NCI-H526 (cell line): ENCODE measurements around the gene ANKLE1.
"Not testable (repeated sequence)": the region's sequence is repeated elsewhere in the genome, so short reads cannot be mapped to it uniquely, and the experiment has no call there.

Source experiments
- DNase-seq, 2 experiments: peaks; one replicate each; lab custom pipeline; 2025; lab: John Stamatoyannopoulos, UW

Gene ANKLE1

DNA sequence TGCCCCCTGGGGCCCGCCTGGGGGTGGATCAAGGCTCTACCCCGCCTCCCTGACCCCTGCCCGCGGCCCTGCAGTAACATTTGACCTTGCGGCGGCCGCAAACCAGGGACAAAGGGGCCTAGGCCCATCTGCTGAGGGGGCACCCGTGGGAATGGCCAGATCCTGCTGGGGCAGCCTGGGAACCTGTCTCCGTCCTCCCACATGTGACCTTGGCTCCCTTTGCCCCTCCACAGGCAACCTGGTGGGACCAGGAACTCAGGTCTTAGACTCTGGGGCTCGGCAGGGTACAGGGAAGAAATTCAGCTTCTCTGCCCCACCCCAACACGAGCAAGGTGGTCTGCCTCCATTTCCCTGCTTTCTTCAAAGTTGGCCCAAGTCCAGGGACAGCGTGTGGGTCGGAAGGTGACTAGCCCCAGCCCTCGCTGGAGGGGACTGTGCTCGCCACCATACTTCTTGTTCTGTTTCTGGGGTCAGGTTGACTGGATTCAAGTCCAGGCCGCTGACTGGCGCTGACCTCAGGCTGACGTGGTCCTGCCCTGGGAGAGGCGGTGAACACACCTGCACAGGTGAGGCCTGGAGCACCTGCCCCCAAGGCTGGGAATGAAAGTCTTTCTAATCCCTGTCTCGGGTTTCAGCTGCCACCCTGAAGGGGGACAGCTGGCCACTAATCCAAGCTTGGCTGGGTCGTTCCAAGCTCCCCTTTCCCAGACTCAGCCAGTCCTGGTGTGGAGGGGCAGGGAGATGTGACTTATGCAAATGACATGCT, 33.5 kb upstream of the ANKLE1 start:
- peak; percentile 39 to 69 for DNase-seq

DNA sequence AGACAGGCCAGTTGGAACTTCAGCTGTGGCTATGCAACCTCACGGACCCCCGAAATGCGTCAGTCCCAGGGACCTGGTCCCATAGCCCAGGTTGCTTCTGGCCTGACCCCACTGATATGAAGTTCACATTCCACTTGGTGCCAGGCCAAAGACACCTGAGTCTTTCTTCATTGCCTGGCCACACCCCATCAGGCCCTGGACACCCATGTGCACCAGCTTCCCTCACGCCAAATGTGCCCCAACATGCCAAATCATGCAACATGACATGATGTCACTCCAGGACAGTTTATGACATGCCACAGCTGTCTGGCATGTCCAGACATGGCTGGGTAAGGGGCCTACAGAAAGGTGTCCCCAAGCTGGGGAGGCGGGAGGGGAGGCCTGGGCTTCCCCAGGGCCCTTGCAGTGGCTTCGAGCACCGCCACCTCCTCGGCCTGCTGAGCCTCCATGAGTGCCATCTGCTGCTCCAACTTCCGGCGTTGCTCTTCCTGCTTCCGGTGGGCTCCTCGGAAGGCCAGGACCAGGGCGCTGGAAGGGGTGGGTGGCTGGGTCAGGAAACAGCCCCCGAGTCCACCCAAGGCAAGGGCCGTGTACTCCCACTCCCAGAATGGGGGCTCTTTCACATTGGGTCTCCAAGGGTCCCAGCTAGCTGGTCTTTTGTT, 31.7 kb upstream of the ANKLE1 start:
- no peak for DNase-seq

DNA sequence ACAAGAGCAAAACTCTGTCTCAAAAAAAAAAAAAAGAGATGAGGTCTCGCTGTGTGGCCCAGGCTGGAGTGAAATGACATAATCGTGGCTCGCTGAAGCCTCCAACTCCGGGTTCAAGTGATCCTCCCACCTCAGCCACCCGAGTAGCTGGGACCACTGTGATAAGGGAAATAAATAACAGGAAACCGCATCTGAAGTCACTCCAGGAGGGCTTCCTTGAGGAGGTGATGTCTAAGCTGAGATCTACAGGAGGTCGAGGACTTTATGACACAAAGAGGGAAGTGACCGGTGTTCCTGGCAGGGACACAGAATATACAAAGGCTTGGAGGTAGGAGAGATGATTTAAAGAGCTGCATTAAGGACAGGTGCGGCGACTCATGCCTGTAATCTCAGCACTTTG, 27.1 kb upstream of the ANKLE1 start:
- no peak for DNase-seq

DNA sequence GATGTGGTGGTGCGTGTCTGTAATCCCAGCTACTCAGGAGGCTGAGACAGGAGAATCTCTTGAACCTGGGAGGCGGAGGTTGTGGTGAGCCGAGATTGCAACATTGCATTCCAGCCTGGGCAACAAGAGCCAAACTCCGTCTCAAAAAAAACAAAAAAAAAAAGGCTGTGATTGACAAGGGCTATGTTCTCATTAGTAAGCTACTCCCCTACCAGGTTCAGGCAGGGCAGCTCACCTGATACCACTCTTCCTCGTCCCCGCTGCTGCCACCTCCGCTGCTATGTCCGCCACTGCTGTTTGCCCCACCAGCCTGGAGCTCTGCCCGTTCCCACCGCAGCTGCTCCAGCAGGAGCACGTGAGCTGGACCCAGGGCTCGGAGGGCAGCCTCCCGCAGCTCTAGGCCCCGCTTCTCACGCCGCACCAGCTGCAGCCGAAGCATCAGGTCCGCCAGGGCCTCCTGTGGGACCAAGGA, 26.5 kb upstream of the ANKLE1 start:
- DNase-seq = no peak

DNA sequence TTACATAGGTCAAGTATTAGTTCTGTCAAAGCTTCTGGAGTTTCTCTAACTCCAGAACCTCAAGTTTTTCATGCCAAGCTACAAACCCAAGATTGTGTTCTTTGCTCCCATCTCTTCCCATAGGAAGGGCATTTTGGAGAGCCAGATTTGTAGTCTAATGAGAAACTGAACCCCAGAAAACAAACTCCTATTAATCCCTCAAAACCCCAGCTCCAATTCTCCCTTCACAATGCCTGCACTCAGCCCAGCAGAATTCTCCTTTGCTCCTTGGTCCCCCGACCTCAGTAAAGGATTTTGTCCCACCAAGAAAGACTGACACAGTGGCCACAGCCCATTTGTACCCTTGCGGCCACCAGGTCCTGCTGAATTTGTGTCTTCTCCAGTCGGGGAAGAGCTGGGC, 25.6 kb upstream of the ANKLE1 start:
- DNase-seq = no peak

DNA sequence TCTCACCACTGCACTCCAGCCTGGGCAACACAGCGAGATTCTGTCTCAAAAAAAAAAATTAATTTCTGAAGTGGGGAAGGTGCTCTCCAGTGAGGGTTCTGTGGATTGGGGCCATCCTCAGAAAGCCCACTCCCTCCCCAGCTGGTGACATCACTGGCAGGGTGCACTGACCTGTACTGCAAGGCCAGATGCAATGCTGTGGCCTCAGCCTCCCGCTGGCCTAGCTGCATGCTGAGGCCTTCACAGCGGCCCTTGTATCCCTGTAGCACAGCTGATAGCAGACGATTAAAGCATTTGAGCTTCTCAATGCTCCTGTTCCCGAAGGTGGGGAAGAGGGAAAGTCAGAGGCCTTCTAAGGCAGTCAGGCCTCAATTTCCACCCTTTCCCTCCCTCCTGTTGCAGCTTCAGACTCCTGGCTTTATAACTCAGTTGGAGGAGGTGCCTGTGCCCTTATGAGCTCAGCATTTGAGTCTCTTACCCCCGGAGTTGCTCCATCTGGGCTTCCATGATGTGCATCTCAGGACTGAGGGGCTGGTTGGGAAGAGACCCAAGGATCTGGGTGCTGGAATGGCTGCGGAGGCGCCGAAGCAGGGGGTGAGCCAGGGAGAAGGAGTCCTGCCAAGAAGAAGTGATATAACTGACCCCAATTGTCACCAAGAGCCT, 22.5 kb upstream of the ANKLE1 start:
- DNase-seq = no peak

DNA sequence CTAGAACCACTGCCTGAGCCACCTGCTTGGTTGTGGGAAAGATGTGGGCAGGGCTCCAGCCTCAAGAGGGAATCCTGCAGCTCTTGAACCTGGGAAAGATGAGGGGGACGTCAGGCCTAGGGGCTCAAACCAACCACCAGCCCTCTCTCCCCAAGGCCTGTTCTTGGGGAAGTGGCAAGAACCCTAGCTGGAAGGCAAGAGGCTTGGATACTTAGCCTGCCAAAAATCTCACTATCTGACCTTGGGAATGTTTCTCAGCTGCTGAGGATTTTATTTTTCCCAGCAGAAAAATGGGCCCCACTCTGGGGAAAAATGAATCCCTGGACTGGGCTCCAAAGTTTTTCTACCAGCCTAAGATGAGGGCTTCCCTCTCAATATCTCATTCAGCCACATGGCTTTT, 21.8 kb upstream of the ANKLE1 start:
- no peak for DNase-seq

DNA sequence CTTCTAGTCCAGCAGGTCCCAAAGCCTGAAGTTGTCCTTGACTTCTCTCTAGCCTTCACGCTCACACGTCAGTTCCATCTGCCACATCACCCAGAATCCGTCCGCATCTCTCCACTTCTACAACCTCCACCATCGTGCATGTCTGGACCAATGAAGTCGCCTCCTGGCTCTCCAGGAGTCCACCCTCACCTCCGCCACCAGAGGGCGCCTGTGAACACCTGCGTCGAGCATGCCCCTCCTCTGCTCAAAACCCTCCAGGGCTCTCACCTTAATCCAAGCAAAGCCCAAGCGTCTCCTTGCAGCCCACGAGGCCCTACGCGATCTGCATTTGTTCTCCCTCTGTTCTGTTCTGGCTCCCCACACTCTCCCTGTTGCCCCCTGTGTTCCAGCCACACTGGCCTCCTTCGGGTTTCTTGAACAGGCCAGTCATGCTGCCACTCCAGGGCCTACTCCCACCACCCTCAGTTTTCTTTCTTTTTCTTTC, 20.8 kb upstream of the ANKLE1 start:
- DNase-seq = peak; percentile 51 to 77

DNA sequence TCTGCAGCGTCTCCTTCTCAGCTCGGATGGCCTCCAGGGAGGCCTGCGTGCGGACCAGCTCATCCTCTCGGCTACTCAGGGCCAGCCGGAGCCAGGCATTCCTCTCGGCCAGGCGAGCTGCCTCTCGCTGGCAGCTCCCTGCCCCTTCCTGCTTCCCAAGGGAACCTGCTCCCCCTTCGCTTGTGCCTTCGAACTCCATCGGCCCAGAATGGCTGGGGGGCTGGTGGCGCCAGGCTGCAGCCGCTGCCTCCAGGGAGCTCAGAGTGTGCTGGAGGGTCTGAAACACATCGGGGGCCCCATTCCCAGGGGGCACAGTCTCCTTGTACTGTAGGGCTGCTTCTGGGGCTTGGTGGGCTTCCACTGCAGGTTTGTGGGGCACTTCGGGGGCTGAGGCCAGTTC, 19.1 kb upstream of the ANKLE1 start:
- DNase-seq = no peak

DNA sequence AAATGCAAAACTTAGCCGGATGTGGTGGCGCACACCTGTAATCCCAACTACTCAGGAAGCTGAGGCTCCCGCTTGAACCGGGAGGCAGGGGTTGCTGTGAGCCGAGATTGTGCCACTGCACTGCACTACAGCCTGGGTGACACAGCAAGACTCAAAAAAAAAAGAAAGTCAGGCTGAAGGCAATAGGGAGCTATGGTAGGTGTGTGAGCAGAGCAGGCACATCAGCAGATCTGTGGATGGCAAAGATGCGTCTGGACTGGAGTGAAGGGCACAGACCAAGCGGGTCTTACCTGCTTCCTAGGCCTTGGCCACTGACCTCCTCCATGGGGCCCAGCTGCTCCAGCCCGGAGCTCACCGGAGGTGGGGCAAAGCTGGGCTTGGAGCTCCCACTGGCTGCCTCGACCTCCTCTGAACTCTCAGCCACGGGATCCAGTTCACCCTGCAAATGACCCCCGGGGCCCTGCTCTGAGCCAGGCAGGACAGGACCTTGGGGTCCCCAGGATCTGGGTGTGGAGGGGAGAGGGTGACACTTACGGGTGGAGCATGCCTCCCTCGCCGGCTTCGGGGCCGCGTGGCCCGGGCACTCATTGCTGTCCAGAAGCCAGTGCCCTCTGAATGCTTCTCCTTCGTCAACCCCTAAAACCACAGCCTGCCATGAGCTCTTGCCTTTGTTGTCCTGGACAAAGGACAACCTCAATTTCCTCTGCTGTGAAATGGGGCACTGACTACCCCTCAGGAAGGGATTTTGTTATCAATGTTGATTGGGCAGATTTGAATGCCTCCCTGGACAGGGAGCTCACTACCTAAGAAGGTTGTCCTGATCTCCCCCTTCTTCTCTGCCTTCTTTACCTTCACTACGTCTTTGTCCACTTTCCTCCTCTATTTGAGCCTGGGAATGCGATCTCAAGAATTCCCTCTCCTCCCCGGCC, 17.7 kb upstream of the ANKLE1 start:
- DNase-seq = no peak

DNA sequence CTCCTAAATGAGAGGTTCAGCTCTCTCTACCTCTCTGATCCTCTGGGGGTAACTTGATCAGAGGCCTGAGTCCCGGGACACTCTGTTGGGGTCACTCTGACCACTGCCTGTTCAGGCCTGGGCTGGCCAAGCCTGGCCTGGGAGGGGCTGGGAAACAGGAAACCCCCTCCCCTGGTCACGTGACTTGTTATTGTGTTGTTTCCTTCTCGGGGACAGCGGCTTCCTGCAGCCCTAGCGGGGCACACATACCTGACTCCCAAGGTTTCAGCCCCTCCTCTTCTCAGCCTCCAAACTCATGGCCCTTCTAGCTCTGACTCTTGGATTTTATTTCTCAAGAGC, 17.1 kb upstream of the ANKLE1 start, which contains the start of gene USHBP1:
Gene USHBP1, minus strand, starts transcription at position 105 of the 339 bp plus-strand sequence. CDS start 446 bp downstream, outside the sequence.
- DNase-seq = no peak

DNA sequence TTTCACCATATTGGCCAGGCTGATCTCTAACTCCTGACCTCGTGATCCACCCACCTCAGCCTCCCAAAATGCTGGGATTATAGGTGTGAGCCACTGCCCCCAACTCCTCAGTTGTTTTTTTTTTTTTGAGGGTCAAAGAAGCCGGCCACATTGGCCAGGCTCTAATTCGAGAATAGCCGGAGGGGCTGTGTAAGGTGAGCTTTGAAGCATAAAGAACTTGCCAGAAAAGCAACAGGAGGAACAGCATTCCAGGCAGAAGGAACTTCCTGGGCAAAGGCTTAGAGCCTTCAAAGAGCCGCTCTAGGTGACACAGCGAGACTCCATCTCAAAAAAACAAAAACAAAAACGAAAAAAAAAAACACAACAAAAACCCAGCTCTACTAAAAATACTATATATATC, 15.7 kb upstream of the ANKLE1 start:
- DNase-seq = no peak

DNA sequence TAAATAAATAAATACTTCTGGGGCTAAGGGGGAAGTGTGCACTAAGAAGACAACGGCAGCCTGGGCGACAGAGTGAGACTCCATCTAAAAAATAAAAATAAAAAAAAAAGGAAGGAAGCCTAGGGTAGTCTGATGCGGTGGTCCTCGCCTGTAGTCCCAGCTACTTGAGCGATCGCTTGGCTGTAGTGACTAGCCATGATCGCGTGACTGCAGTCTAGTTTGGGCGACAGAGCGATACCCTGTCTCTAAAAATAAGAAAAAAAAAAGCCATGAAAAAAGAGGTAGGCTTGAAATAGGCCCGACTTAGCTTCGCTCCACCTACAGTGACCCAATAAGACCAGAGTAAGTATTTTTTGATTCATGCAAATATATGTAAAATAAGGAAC, 15.1 kb upstream of the ANKLE1 start:
- no peak for DNase-seq

DNA sequence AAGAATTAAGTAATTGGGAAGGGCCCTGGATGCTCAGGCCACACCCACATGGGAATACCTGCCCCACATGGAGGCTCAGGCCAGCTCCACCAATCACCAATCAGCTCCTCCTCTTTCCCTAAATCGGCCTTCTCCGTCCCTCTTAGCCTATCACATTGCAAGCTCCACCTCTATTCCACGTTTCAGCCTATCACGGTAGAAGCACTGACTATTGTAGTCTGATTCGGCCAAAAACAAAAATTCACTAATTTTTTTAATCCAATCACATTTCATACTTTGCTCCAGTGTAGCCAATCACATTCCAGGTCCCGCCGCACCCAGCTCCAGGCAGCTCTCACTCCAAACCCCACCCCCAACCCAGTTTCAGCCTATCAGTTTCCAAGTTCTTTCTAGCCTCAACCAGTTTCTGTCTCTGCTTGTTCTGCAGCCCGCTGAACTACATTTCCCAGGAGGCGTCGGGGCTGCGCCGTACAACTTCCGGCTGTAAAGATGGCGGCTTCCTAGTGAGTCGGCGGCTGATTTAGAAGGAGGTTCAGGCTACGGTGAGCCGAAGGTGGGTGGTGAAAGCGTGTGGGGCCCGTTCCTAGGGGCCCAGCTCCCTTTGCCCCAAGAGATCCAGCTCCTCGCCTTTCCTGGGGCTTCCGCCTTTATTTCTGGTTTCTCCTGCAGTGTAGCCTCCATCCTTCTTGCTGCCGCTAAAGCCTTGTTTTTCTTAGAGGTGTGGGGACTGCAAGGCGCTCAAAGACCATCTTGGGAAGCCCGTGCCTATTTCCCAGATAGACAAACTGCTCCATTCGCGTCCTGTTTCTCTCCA, 14.5 kb upstream of the ANKLE1 start, which contains the start of gene BABAM1:
Gene BABAM1, plus strand, starts transcription at position 469 of the 814 bp plus-strand sequence. CDS start 1,364 bp downstream, outside the sequence.
- peak; percentile 98 to 99 for DNase-seq

DNA sequence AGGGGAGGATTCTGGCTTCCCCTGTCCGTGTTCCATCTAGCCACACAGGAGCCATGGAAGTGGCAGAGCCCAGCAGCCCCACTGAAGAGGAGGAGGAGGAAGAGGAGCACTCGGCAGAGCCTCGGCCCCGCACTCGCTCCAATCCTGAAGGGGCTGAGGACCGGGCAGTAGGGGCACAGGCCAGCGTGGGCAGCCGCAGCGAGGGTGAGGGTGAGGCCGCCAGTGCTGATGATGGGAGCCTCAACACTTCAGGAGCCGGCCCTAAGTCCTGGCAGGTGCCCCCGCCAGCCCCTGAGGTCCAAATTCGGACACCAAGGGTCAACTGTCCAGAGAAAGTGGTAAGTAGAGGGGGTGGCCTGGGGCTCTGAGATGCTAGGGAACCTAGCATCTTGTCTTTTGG, 12.9 kb upstream of the ANKLE1 start:
- no peak for DNase-seq

DNA sequence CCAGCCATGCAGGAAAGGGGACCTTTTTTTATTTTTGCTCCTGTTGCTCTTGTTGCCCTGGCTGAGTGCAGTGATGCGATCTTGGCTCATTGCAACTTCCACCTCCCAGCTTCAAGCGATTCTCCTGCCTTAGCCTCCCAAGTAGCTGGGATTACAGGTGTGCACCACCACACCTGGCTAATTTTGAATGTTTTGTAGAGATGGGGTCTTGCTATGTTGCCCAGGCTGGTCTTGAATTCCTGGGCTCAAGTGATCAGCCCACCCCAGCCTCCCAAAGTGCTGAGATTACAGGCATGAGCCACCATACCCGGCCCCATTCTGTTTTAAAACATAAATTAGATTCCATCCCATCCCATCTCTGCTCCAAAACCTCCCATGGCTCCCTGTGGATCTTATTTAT, 6.8 kb upstream of the ANKLE1 start:
- DNase-seq = not testable (repeated sequence)

DNA sequence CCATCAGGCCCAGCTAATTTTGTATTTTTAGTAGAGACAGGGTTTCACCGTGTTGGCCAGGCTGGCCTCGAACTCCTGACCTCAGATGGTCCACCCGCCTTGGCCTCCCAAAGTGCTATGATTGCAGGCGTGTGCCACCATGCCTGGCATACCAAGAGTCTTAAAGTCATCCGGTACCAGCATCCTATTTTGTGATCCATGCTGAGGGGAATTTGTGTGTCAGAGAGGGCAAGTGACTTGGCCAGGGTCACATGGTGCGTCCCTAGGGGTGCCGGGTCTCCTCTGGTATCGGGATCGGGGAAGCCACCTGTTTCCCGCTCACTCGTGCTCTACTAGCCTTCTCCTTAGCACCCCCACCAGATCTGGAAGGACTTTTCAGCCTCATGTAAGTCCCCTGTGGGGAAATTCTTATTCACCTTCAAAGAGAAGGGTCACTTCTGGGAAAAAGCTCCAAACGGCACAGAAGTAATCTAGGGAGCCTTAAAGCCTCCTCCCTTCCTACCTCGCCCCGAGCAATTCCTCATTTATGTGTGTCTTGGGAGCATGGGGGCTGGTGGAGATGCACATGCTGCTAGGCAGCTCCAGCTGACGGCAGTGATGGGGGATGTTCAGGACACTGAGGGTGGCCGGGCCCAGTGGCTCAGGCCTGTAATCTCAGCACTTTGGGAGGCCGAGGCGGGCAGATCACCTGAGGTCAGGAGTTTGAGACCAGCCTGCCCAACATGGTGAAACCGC, 6.1 kb upstream of the ANKLE1 start:
- no peak for DNase-seq

DNA sequence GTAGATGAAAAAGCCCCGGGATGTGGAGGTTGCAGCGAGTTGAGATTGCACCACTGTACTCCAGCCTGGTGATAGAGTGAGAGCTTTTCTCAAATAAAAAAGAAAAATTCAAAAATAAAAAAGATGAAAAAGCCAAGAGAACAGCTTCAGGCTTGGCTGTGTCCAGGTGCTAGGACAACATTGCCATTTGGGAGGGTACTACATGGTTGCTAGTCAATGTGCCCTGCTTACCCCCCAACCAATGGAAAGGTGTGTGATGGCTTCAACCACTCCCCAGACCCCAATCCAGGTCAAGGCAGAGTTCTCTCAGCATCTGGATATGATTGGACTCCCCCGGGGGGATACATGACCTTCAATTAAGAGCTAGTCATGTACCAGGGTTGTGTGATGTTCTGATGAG, 2.3 kb upstream of the ANKLE1 start:
- no peak for DNase-seq

DNA sequence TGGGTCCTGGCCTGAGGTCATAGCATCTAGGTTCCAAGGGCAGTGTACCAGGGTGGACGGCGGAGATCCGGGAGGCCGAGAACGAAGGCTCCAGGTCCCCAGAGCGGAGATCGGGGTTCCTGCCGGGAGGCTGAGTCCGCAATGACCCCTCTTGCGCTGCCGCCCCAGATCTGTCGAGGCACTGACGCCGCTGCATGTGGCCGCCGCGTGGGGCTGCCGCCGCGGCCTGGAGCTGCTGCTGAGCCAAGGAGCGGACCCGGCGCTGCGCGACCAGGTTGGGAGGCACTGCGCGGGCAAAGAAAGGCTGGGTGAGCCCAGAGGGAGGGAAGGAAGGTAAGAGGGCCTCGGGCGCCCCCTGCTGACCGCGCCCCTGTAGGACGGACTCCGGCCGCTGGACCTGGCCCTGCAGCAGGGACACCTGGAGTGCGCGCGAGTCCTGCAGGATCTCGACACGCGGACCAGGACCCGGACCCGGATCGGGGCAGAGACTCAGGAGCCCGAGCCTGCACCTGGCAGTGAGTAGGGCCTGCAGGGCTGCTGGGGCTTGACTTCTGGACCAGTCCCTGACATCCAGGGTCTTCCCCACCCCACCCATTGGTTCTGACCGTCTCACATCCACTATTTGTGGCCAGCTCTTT, 906 bp downstream of the ANKLE1 start:
- DNase-seq = peak; percentile 36 to 87
